Neuronal stem cell (in vitro differentiated cells): ENCODE data around the gene CD53.

ENCODE experiments used
- DNase-seq: peaks from one replicate; pipeline ENCODE4 v3.0.0-alpha.2; 2013; ENCODE audit warnings: low spot score
- H2AFZ ChIP-seq: one replicate; pipeline ENCODE4 v1.6.1; 2013; ENCODE audit warnings: mild to moderate bottlenecking, low read length, inconsistent platforms
- H2AK5ac ChIP-seq: 2 replicates; pipeline ENCODE4 v1.6.1; 2013; ENCODE audit warnings: low read depth, mild to moderate bottlenecking, inconsistent platforms, low read length, moderate library complexity, mixed read lengths
- H2BK120ac ChIP-seq: 2 replicates; pipeline ENCODE4 v1.6.1; 2013; ENCODE audit warnings: low read depth, mild to moderate bottlenecking, inconsistent platforms, low read length, moderate library complexity, mixed read lengths
- H2BK12ac ChIP-seq: one replicate; pipeline ENCODE4 v1.6.1; 2013; ENCODE audit warnings: low read length, inconsistent platforms
- H2BK15ac ChIP-seq: 2 replicates; pipeline ENCODE4 v1.6.1; 2013; ENCODE audit warnings: mild to moderate bottlenecking, low read length, inconsistent platforms, mixed read lengths
- H2BK5ac ChIP-seq: one replicate; pipeline ENCODE4 v1.6.1; 2013; ENCODE audit warnings: inconsistent platforms, mild to moderate bottlenecking, low read length, moderate library complexity
- H3K14ac ChIP-seq: one replicate; pipeline ENCODE4 v1.6.1; 2013; ENCODE audit warnings: low read length, inconsistent platforms
- H3K18ac ChIP-seq: 2 replicates; pipeline ENCODE4 v1.6.1; 2013; ENCODE audit warnings: low read length, inconsistent platforms
- H3K23ac ChIP-seq: 2 replicates; pipeline ENCODE4 v1.6.1; 2013; ENCODE audit warnings: low read depth, mild to moderate bottlenecking, mixed read lengths, low read length, inconsistent platforms; ENCODE audit not compliant: poor library complexity
- H3K27ac ChIP-seq: replicated peaks from 3 replicates; pipeline ENCODE4 v1.5.1; 2013; ENCODE audit warnings: low read length, inconsistent platforms
- H3K27me3 ChIP-seq, 3 experiments: 2 replicates each; pipeline ENCODE4 v1.6.1; 2013; ENCODE audit warnings: low read length in 3 of 3, mild to moderate bottlenecking in 2 of 3, inconsistent platforms in 1 of 3, low read depth in 1 of 3, mixed read lengths in 1 of 3, moderate library complexity in 1 of 3; ENCODE audit not compliant: control insufficient read depth in 3 of 3, insufficient read depth in 3 of 3
- H3K36me3 ChIP-seq, 2 donors: replicated peaks in 1 of 2; 2 replicates each; pipeline ENCODE4 v1.6.1; 2013; ENCODE audit warnings: low read length in 2 of 2; ENCODE audit not compliant: control insufficient read depth in 2 of 2, insufficient read depth in 2 of 2
- H3K4ac ChIP-seq: 2 replicates; pipeline ENCODE4 v1.6.1; 2013; ENCODE audit warnings: inconsistent platforms, mild to moderate bottlenecking, low read length, moderate library complexity
- H3K4me1 ChIP-seq, 2 donors: 1 replicate in 1 of 2; 2 replicates in 1 of 2; pipeline ENCODE4 v1.6.1; 2013; ENCODE audit warnings: low read length in 2 of 2, low read depth in 1 of 2; ENCODE audit not compliant: control insufficient read depth in 2 of 2, insufficient read depth in 1 of 2
- H3K4me2 ChIP-seq: one replicate; pipeline ENCODE4 v1.6.1; 2013; ENCODE audit warnings: mild to moderate bottlenecking, low read length, inconsistent platforms; ENCODE audit not compliant: insufficient read depth, poor library complexity, severe bottlenecking
- H3K4me3 ChIP-seq, 2 donors: 2 replicates each; pipeline ENCODE4 v1.5.1; 2013; ENCODE audit warnings: low read length in 2 of 2, mild to moderate bottlenecking in 2 of 2, inconsistent platforms in 1 of 2, moderate library complexity in 1 of 2
- H3K79me1 ChIP-seq: one replicate; pipeline ENCODE4 v1.6.1; 2013; ENCODE audit warnings: low read depth, mild to moderate bottlenecking, inconsistent platforms, low read length, moderate library complexity
- H3K9ac ChIP-seq: one replicate; pipeline ENCODE4 v1.6.1; 2013; ENCODE audit warnings: mild to moderate bottlenecking, low read depth, low read length, inconsistent platforms; ENCODE audit not compliant: poor library complexity
- H3K9me3 ChIP-seq, 2 donors: replicated peaks in 1 of 2; 2 replicates each; pipeline versions ENCODE3 to v1.6.1; 2013; ENCODE audit warnings: low read length in 2 of 2, mild to moderate bottlenecking in 2 of 2, inconsistent platforms in 1 of 2, low read depth in 1 of 2, mixed read lengths in 1 of 2, moderate library complexity in 1 of 2; ENCODE audit not compliant: control insufficient read depth in 2 of 2, insufficient read depth in 1 of 2
- H4K8ac ChIP-seq: one replicate; pipeline ENCODE4 v1.6.1; 2013; ENCODE audit warnings: low read depth, mild to moderate bottlenecking, inconsistent platforms, low read length, moderate library complexity
- H4K91ac ChIP-seq: one replicate; pipeline ENCODE4 v1.6.1; 2013; ENCODE audit warnings: low read length, low read depth, mild to moderate bottlenecking, inconsistent platforms; ENCODE audit not compliant: poor library complexity
- WGBS, 2 donors: extraction: QIAGEN DNeasy Blood & Tissue Kit; methylation state at CpG; one replicate each; pipeline ENCODE4 v1.1.7; 2013; ENCODE audit warnings: missing lambda C conversion rate in 2 of 2, mixed read lengths in 1 of 2; ENCODE audit not compliant: insufficient read length in 2 of 2, insufficient replicate concordance in 1 of 2; ENCODE audit errors: extremely low coverage in 2 of 2; 5-methylcytosine and 5-hydroxymethylcytosine counted together

Gene CD53

DNA sequence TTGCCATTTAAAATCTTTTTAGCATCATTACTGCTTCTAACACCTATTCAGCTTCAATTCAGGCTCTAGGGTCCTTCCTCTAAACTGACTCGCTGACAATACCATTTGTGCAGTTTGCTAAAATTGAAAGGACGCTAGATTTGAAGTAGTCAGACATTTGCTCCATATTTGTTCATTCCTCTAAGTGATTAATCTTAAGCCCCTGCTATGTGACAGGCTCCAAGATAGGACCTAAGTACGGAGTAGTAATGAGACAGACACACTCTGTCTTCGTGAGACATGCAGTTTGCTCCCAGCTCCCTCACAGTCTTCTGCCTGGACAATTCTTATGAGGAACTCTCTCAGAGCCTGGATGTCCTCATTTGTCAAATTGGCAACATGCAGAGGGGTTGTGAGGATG is 26.1 kb upstream of the CD53 start:
- no peak overlapping the region for H2BK12ac ChIP-seq
- H4K8ac ChIP-seq, result no peak overlapping the region
- H2BK5ac ChIP-seq, result no peak overlapping the region
- no peak overlapping the region for H3K4ac ChIP-seq
- no peak for DNase-seq
- H3K9me3 ChIP-seq, result no peaks in the 10 kb centered on the region
- H3K36me3 ChIP-seq, result no peaks in the 10 kb centered on the region
- no peaks in the 10 kb centered on the region for H3K79me1 ChIP-seq
- H3K27ac ChIP-seq, result no peak overlapping the region
- H3K27me3 ChIP-seq, result peaks cover 0 to 4% (median 0%) of the 10 kb centered on the region in 3 experiments
- no peak overlapping the region for H2BK15ac ChIP-seq
- H3K23ac ChIP-seq, result no peak overlapping the region
- no peak overlapping the region for H2AFZ ChIP-seq
- H3K4me2 ChIP-seq, result no peak overlapping the region
- no peak overlapping the region for H3K9ac ChIP-seq
- H4K91ac ChIP-seq, result no peak overlapping the region
- H3K4me3 ChIP-seq, result no peak overlapping the region
- no peaks in the 10 kb centered on the region for H3K4me1 ChIP-seq
- H3K18ac ChIP-seq, result no peak overlapping the region
- H3K14ac ChIP-seq, result no peak overlapping the region
- no peak overlapping the region for H2BK120ac ChIP-seq
- WGBS, 2 donors, result no CpG with 5 or more reads among the region's 4 CpGs
- H2AK5ac ChIP-seq, result no peak overlapping the region

DNA sequence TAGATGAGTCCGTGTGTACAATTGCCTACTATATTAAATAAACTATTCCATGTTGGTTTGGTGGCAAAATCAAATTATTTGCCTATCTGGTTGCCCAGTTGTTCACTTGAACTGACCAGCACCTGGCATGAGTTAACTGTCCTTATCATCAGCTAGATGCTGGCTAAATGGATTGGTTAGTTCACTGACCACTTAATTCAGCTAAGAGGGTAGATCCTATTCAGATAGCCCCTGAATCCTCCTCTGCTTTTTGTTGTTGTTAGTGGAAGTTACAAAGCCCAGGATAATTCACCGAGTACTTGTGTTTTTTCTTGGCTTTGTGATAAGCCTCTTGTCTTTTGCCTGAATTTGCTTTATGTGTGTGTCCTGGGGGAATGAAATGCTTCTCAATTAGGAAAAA is 22.8 kb upstream of the CD53 start:
- no CpG with 5 or more reads among the region's 2 CpGs for WGBS, 2 donors
- no peaks in the 10 kb centered on the region for H3K36me3 ChIP-seq
- H2BK120ac ChIP-seq, result no peak overlapping the region
- no peak overlapping the region for H3K9ac ChIP-seq
- H3K18ac ChIP-seq, result no peak overlapping the region
- no peak overlapping the region for H3K23ac ChIP-seq
- no peak overlapping the region for H4K8ac ChIP-seq
- no peak for DNase-seq
- no peaks in the 10 kb centered on the region for H3K9me3 ChIP-seq
- H3K4ac ChIP-seq, result no peak overlapping the region
- H3K27me3 ChIP-seq, result peaks cover 0 to 9% (median 0%) of the 10 kb centered on the region in 3 experiments
- H2BK15ac ChIP-seq, result no peak overlapping the region
- H2AFZ ChIP-seq, result no peak overlapping the region
- H4K91ac ChIP-seq, result no peak overlapping the region
- H3K4me1 ChIP-seq, result no peaks in the 10 kb centered on the region
- no peak overlapping the region for H2AK5ac ChIP-seq
- H3K4me3 ChIP-seq, result no peak overlapping the region
- H3K79me1 ChIP-seq, result no peaks in the 10 kb centered on the region
- H2BK5ac ChIP-seq, result no peak overlapping the region
- no peak overlapping the region for H3K4me2 ChIP-seq
- no peak overlapping the region for H3K27ac ChIP-seq
- no peak overlapping the region for H2BK12ac ChIP-seq
- H3K14ac ChIP-seq, result no peak overlapping the region

DNA sequence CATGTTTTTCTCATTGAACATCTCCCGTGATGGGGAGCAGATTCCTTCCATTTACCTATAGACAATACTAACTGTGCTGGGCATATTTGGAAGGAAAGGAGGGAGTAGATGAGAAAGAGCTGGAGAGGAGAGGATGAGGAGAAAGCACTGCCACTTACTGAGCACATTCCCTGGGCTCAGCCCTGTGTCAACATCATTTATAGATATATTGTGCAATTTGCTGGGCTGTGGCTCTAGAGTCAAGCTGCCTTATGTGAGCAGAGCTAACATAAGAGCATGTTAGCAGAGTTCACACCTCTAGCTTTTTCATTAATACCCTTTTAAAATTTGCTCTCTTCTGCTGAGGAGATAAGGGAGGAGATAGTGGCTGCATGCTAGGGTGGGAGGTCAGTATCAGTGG is 22.3 kb upstream of the CD53 start:
- H3K4me1 ChIP-seq, result no peaks in the 10 kb centered on the region
- no peak overlapping the region for H3K14ac ChIP-seq
- H3K4me2 ChIP-seq, result no peak overlapping the region
- H3K36me3 ChIP-seq, result no peaks in the 10 kb centered on the region
- H3K79me1 ChIP-seq, result no peaks in the 10 kb centered on the region
- no peak overlapping the region for H4K8ac ChIP-seq
- H4K91ac ChIP-seq, result no peak overlapping the region
- no peak overlapping the region for H2BK5ac ChIP-seq
- H2AK5ac ChIP-seq, result no peak overlapping the region
- H2BK120ac ChIP-seq, result no peak overlapping the region
- H2BK12ac ChIP-seq, result no peak overlapping the region
- H3K23ac ChIP-seq, result no peak overlapping the region
- no peak overlapping the region for H3K9ac ChIP-seq
- no peak for DNase-seq
- no peak overlapping the region for H2AFZ ChIP-seq
- H3K9me3 ChIP-seq, result no peaks in the 10 kb centered on the region
- H2BK15ac ChIP-seq, result no peak overlapping the region
- H3K4ac ChIP-seq, result no peak overlapping the region
- peaks cover 0 to 9% (median 0%) of the 10 kb centered on the region in 3 experiments for H3K27me3 ChIP-seq
- no CpG with 5 or more reads among the region's 1 CpG for WGBS, 2 donors
- H3K27ac ChIP-seq, result no peak overlapping the region
- H3K18ac ChIP-seq, result no peak overlapping the region
- no peak overlapping the region for H3K4me3 ChIP-seq

DNA sequence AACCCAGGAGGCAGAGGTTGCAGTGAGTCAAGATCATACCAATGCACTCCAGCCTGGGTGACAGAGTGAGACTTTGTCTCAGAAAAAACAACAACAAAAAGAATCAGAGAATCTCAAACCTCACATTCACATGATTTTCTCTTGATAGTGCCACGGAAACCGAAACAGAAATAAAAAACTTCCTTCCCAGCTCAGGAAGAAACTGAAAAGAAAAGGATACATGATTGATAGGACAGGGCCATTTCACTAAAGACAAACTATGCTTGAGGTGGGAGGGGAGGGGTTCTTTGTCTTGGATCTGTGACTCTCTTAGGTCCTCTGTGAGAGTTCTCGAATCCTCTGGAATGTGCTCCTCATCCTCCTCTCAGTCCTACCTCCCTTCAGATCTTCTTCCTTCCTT is 19.8 kb upstream of the CD53 start:
- H3K14ac ChIP-seq, result no peak overlapping the region
- H3K27ac ChIP-seq, result no peak overlapping the region
- H2BK5ac ChIP-seq, result no peak overlapping the region
- no peaks in the 10 kb centered on the region for H3K36me3 ChIP-seq
- H4K91ac ChIP-seq, result no peak overlapping the region
- peaks cover 0 to 5% (median 0%) of the 10 kb centered on the region in 3 experiments for H3K27me3 ChIP-seq
- H2BK15ac ChIP-seq, result no peak overlapping the region
- H3K18ac ChIP-seq, result no peak overlapping the region
- H3K9ac ChIP-seq, result no peak overlapping the region
- no peaks in the 10 kb centered on the region for H3K79me1 ChIP-seq
- no CpG with 5 or more reads among the region's 3 CpGs for WGBS, 2 donors
- no peaks in the 10 kb centered on the region for H3K4me1 ChIP-seq
- H2AK5ac ChIP-seq, result no peak overlapping the region
- H3K4me3 ChIP-seq, result no peak overlapping the region
- H2BK12ac ChIP-seq, result no peak overlapping the region
- no peak overlapping the region for H2BK120ac ChIP-seq
- H3K4ac ChIP-seq, result no peak overlapping the region
- no peak overlapping the region for H4K8ac ChIP-seq
- H3K23ac ChIP-seq, result no peak overlapping the region
- H2AFZ ChIP-seq, result no peak overlapping the region
- DNase-seq, result no peak
- H3K4me2 ChIP-seq, result no peak overlapping the region
- H3K9me3 ChIP-seq, result no peaks in the 10 kb centered on the region
